ENCODE results near the gene PPP4R4. TPM values are rescaled to one million over a fixed set of nuclear protein-coding genes. Genes with fewer than 3 reads are reported as not detected.

PPP4R4 gene
- total RNA-seq, 1 donor from 2014 or later, result 14.0 TPM

DNA sequence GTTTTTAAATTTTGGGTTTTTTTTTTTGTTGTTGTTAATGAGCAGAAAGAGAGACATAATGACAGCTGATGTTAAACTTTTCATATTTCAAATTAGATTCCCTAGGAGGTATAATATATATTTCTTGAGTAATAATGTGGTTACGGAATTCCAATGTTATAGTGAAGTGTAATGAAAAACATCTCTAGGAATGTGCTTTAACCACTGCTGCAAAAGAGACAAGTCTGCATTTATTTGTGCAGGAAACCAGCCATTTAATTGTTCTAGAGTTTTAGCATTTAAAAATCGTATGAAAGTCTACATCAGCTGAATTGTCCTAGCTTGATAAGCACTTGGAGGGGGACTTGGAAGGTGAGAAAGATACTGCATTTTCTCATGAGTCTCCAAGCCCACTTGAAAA, 104.6 kb downstream of the PPP4R4 start:
- DNase-seq (ENCODE audit: low read depth) (no peak), FAIRE-seq (no peak)
- Histone ChIP-seq H3K4me3 (ENCODE audit: low read depth, low read length) (no peak overlapping the region), H3K27me3 (ENCODE audit: control insufficient read depth, insufficient read depth, low read length) (no peaks in the 10 kb centered on the region), H3K36me3 (ENCODE audit: control insufficient read depth, insufficient read depth, low read length) (no peaks in the 10 kb centered on the region)
- TF ChIP-seq, protein P1, sequence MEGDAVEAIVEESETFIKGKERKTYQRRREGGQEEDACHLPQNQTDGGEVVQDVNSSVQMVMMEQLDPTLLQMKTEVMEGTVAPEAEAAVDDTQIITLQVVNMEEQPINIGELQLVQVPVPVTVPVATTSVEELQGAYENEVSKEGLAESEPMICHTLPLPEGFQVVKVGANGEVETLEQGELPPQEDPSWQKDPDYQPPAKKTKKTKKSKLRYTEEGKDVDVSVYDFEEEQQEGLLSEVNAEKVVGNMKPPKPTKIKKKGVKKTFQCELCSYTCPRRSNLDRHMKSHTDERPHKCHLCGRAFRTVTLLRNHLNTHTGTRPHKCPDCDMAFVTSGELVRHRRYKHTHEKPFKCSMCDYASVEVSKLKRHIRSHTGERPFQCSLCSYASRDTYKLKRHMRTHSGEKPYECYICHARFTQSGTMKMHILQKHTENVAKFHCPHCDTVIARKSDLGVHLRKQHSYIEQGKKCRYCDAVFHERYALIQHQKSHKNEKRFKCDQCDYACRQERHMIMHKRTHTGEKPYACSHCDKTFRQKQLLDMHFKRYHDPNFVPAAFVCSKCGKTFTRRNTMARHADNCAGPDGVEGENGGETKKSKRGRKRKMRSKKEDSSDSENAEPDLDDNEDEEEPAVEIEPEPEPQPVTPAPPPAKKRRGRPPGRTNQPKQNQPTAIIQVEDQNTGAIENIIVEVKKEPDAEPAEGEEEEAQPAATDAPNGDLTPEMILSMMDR (IDR thresholded peaks at IDR 0.05; ENCODE audit: insufficient read depth, low read length, severe bottlenecking), result no peak

DNA sequence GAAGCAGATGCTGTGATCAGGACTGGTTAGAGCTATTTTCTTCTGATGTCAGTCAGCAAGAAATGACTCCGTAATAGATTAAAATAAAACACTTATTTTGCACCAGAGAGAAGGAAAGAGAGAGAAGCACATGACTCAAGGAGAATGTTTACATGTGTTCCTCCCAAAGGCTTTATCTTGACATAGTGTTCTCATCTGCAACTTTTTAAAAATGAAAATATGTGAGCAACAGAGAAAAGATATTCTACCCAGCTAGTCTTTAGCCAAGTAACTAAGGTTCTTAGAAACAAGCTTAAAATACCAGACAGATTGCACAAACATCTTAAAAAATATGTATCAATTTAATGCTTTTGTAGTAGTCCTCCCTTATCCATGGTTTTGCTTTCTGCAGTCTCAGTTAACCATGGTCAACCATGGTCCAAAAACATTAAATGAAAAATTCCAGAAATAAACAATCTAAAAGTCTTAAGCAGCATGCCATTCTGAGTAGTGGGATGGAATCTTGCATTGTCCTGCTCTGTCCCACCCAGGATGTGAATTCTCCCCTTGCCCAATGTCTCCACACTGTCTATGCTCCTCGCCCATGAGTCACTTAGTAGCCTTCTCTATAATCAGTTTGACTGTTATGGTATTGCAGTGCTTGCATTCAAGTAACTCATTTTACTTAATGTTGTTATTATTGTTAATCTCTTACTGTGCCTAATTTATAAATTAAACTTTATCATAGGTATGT, 109.0 kb downstream of the PPP4R4 start:
- FAIRE-seq (no peak), DNase-seq (ENCODE audit: low read depth) (peak; percentile 3)
- Histone ChIP-seq H3K36me3 (ENCODE audit: control insufficient read depth, insufficient read depth, low read length) (no peaks in the 10 kb centered on the region), H3K27me3 (ENCODE audit: control insufficient read depth, insufficient read depth, low read length) (no peaks in the 10 kb centered on the region), H3K4me3 (ENCODE audit: low read depth, low read length) (no peak overlapping the region)
- TF ChIP-seq, protein P1 (IDR thresholded peaks at IDR 0.05; ENCODE audit: insufficient read depth, low read length, severe bottlenecking), result no peak

DNA sequence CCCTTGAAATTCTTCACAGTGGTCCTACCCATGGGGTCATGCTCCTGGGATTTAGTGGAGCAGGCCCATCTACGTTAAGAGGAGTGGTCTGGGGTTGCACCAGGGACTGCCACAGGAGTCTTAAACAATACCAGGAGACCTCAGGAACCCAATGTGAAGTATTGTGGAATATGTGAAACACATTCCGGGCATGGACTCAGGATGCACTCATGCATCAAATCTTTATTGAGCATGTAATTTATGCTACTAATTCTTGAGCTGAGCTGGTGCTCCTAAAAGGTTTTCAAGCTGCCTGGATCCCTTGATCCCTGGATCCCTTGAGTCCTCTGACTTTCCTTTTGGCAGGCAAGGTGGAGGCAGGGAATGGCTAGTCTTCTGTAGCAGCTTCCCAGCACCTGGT, 110.1 kb downstream of the PPP4R4 start:
- H3K36me3 ChIP-seq (ENCODE audit: control insufficient read depth, insufficient read depth, low read length), result no peaks in the 10 kb centered on the region
- no peak overlapping the region for H3K4me3 ChIP-seq (ENCODE audit: low read depth, low read length)
- FAIRE-seq (no peak), DNase-seq (ENCODE audit: low read depth) (no peak)
- TF ChIP-seq, protein P1 (IDR thresholded peaks at IDR 0.05; ENCODE audit: insufficient read depth, low read length, severe bottlenecking), result no peak
- no peaks in the 10 kb centered on the region for H3K27me3 ChIP-seq (ENCODE audit: control insufficient read depth, insufficient read depth, low read length)

DNA sequence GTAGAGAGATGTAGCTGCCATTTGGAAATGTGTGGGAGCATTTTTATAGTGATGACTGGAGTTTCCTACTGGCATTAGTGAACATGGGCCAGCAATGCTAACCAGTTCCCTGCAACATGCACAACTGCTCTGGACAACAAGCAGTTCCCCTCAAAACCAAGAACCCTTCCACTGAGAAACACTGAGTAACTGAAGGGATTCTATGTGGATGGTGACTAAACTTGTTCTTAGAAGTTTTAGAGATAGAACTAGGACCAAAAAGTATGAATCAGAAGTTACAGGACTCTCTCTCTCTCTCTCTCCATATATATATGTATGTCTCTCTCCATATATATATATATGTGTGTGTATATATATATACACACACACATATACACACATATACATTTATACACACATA, 111.0 kb downstream of the PPP4R4 start:
- FAIRE-seq, result no peak
- TF ChIP-seq, protein P1 (IDR thresholded peaks at IDR 0.05; ENCODE audit: insufficient read depth, low read length, severe bottlenecking), result no peak

DNA sequence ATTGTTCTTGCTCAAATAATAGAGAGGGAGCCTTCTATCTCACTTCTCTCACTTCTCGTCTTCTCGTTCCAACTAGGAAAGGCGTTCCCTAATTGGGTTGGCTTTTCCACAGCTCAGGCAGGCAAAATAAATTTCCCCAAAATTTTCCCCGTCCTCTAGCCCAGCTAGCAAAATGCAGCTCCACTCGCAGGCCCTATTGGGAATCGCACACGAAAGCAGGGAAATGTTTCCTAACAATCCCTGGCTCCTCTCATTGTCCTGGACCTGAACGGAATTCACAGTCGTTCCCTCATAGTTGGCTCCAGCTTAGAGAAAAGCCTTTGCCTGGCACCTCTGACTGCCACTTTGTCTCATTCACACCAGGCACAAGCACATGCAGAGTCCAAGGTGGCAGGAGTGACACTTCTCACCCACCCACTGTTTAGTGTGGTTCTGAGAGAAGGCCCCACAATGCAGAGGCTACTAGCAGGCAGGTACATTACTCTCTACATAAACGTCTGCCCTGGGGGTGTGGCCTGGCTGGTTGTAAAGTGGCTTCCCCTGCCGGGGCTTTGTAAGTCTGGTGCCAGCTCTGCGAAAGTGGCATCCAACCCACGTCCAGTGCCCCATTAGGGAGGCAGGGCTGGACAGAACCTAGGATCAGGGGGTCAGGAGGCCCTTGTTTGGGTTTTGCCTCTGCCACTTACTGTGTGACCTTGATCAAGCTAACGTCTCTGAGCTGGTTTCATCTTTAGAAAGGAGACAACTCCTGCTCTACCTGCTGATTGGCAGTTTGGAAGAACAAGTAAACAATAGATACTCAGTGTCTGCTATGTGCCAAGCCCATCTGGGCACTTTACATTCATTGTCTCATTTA, 114.7 kb downstream of the PPP4R4 start:
- Histone ChIP-seq H3K27me3 (ENCODE audit: control insufficient read depth, insufficient read depth, low read length) (no peaks in the 10 kb centered on the region), H3K4me3 (ENCODE audit: low read depth, low read length) (no peak overlapping the region), H3K36me3 (ENCODE audit: control insufficient read depth, insufficient read depth, low read length) (no peaks in the 10 kb centered on the region)
- DNase-seq (ENCODE audit: low read depth) (no peak), FAIRE-seq (peak; percentile 47)
- TF ChIP-seq, protein P1 (IDR thresholded peaks at IDR 0.05; ENCODE audit: insufficient read depth, low read length, severe bottlenecking), result no peak

More for the DNA sequence above, 111.0 kb downstream of the PPP4R4 start:
- Histone ChIP-seq H3K4me3 (ENCODE audit: low read depth, low read length) (no peak overlapping the region), H3K36me3 (ENCODE audit: control insufficient read depth, insufficient read depth, low read length) (no peaks in the 10 kb centered on the region), H3K27me3 (ENCODE audit: control insufficient read depth, insufficient read depth, low read length) (no peaks in the 10 kb centered on the region)
- no peak for DNase-seq (ENCODE audit: low read depth)
